ENCODE results near the gene EHMT1.
"Not testable (repeated sequence)": the region's sequence is repeated elsewhere in the genome, so short reads cannot be mapped to it uniquely, and the experiment has no call there.

Gene EHMT1

DNA sequence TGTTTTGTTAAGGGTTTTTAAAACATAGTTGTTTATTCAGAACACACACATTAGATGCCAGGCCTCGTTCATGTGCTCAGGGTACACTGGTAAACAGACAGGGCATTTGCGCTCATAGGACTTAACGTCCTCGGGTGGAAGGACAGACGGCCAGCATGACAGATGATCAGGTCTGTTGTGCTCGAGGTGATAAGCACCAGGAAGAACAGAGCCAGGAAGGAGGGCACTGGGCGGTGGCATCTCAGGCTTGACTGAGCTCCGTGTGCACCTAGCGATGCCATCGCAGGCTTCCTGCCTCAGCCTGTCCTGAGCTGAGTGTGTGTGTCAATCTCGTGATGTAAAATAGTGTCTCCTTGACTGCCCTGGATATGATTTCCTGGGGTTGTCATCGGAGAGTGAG, 96.5 kb downstream of the EHMT1 start:
- H3K4me3 ChIP-seq (ENCODE audit: low read length) = no peak overlapping the region
- no peak for DNase-seq (ENCODE audit: low read depth)
- TF ChIP-seq, protein P1, sequence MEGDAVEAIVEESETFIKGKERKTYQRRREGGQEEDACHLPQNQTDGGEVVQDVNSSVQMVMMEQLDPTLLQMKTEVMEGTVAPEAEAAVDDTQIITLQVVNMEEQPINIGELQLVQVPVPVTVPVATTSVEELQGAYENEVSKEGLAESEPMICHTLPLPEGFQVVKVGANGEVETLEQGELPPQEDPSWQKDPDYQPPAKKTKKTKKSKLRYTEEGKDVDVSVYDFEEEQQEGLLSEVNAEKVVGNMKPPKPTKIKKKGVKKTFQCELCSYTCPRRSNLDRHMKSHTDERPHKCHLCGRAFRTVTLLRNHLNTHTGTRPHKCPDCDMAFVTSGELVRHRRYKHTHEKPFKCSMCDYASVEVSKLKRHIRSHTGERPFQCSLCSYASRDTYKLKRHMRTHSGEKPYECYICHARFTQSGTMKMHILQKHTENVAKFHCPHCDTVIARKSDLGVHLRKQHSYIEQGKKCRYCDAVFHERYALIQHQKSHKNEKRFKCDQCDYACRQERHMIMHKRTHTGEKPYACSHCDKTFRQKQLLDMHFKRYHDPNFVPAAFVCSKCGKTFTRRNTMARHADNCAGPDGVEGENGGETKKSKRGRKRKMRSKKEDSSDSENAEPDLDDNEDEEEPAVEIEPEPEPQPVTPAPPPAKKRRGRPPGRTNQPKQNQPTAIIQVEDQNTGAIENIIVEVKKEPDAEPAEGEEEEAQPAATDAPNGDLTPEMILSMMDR (conservative IDR thresholded peaks at IDR 0.05; ENCODE audit: low read length) = no peak

DNA sequence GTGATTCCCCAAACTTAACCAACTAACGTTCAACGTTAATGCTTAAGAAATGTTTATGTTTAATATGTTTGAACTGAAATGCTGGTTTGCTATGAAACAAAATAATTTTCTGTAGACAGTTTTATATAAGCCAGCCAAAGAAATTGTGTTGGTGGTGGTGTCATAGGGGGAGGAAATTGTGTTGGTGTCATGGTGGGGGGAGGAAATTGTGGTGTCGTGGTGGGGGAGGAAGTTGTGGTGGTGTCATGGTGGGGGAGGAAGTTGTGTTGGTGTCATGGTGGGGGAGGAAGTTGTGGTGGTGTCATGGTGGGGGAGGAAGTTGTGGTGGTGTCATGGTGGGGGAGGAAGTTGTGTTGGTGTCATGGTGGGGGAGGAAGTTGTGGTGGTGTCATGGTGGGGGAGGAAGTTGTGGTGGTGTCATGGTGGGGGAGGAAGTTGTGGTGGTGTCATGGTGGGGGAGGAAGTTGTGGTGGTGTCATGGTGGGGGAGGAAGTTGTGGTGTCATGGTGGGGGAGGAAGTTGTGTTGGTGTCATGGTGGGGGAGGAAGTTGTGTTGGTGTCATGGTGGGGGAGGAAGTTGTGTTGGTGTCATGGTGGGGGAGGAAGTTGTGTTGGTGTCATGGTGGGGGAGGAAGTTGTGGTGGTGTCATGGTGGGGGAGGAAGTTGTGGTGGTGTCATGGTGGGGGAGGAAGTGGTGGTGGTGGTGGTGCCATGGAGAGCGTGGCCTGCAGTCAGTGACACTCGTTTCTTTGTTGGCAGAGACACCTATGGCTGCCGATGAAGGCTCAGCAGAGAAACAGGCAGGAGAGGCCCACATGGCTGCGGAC, 97.3 kb downstream of the EHMT1 start:
- not testable (repeated sequence) for DNase-seq (ENCODE audit: low read depth); H3K4me3 ChIP-seq (ENCODE audit: low read length)

DNA sequence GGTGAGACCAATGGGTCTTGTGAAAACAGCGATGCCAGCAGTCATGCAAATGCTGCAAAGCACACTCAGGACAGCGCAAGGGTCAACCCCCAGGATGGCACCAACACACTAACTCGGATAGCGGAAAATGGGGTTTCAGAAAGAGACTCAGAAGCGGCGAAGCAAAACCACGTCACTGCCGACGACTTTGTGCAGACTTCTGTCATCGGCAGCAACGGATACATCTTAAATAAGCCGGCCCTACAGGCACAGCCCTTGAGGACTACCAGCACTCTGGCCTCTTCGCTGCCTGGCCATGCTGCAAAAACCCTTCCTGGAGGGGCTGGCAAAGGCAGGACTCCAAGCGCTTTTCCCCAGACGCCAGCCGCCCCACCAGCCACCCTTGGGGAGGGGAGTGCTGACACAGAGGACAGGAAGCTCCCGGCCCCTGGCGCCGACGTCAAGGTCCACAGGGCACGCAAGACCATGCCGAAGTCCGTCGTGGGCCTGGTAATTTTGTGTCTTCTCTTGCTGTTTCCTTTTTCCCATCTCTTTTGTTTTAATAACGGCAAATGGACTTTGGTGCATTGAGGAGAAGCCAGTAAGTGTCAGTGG, 98.0 kb downstream of the EHMT1 start:
- TF ChIP-seq, protein P1 (conservative IDR thresholded peaks at IDR 0.05; ENCODE audit: low read length) = no peak
- H3K4me3 ChIP-seq (ENCODE audit: low read length) = no peak overlapping the region
- no peak for DNase-seq (ENCODE audit: low read depth)

DNA sequence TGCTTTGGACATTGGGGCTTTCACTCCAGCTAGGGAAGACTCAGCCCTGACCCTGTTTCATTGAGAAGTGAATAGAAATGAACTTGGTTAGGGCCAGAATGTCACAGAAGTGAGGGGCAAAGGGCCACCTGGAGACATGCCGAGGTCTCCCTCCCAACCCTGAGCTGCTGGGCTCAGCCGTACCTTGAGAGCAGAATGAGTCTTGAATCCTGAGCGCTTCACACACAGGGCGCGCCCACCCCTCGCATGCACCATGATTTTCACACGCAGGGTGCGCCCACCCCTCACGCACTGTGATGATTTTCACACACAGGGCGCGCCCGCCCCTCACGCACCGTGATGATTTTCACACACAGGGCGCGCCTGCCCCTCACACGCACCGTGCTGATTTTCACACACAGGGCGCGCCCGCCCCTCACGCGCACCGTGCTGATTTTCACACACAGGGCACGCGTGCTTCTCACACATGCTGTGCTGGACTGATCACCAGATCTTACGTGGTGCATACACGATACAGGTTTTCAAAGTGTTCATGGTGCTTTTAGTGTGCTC, 99.0 kb downstream of the EHMT1 start:
- H3K4me3 ChIP-seq (ENCODE audit: low read length) = no peak overlapping the region
- TF ChIP-seq, protein P1 (conservative IDR thresholded peaks at IDR 0.05; ENCODE audit: low read length) = no peak
- DNase-seq (ENCODE audit: low read depth) = no peak

DNA sequence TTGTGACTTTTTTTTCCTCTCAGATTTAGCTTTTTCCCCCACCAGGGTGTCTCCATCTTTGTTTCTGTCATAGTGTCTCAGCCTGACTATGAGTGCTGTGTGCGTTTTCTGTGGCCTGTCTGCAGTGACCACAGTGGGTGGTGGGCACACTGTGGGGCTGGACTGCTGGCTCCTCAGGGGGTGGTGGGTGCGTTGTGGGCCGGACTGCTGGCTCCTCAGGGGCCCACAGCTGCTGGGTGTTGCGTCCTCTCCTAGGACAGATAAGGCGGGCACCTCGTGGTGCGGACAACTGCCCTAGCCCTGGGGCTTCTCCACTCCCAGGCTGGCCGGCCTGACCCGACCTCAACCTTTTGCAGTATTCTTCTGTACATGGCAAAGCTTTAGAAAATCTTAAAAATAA, 100.4 kb downstream of the EHMT1 start:
- H3K4me3 ChIP-seq (ENCODE audit: low read length) = no peak overlapping the region
- TF ChIP-seq, protein P1 (conservative IDR thresholded peaks at IDR 0.05; ENCODE audit: low read length) = no peak
- DNase-seq (ENCODE audit: low read depth) = no peak

DNA sequence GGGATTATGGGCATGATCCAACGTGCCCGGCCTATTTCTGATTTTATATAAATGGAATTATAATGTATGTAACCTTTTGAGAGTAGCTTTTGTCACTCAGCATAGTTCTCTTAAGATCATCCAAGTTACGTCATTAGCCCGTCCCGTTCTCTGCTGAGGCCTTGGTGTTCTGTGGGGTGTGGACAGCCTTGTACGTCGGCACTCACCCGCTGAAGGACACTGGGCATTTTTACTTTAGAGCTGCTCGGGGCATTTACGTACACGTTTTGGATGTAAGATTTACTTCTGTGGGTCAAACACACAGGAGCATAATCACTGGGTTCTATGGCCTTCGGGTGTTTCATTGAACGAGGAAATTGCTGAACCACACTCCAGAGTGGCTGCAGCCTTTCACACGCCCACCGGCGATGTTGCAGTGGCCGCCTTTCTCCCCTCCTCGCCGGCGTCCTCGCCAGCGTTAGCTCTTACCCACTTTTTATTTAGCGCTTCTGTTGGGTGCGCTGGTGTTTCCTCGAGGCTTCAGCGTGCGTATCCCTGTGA, 101.8 kb downstream of the EHMT1 start:
- DNase-seq (ENCODE audit: low read depth) = no peak
- TF ChIP-seq, protein P1 (conservative IDR thresholded peaks at IDR 0.05; ENCODE audit: low read length) = no peak
- H3K4me3 ChIP-seq (ENCODE audit: low read length) = no peak overlapping the region

DNA sequence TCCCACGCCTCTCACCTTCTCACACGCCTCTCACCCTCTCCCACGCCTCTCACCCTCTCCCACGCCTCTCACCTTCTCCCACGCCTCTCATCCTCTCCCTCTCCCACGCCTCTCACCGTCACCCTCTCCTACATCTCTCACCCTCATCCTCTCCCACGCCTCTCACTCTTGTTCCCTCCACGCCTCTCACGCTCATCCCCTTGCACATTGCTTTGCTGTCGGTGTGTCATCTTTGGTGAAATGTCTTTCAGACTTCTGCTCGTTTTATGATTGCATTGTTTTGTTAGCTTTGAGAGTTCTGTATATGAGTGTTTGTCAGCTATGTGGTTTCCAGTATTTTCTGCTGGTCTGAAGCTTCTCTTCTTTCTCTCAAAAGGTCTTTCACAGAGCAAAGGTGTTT, 102.7 kb downstream of the EHMT1 start:
- TF ChIP-seq, protein P1 (conservative IDR thresholded peaks at IDR 0.05; ENCODE audit: low read length) = no peak
- DNase-seq (ENCODE audit: low read depth) = no peak
- H3K4me3 ChIP-seq (ENCODE audit: low read length) = no peak overlapping the region
